Neural crest cell (in vitro differentiated cells): ENCODE results near the gene TSPEAR. TPM values are rescaled to one million over a fixed set of nuclear protein-coding genes. Genes with fewer than 3 reads are reported as not detected.
A peak's percentile ranks its signal among the peaks of the same experiment; 100 is the strongest.

Experiments used
- DNase-seq: peaks from one replicate; pipeline ENCODE4 v3.0.0; 2021; ENCODE audit warnings: low read depth, mixed read lengths, low spot score
- H3K27ac Mint-ChIP-seq: one replicate; pipeline ENCODE4 v1.8.0; 2021; ENCODE audit warnings: mild to moderate bottlenecking, mixed read lengths; ENCODE audit not compliant: unreplicated experiment
- H3K27me3 Mint-ChIP-seq: 2 replicates; pipeline ENCODE4 v1.8.0; 2021; ENCODE audit warnings: low read depth, mild to moderate bottlenecking, mixed read lengths
- H3K36me3 Mint-ChIP-seq: 2 replicates; pipeline ENCODE4 v1.8.0; 2021; ENCODE audit warnings: low read depth, mild to moderate bottlenecking, mixed read lengths
- H3K4me1 Mint-ChIP-seq: 2 replicates; pipeline ENCODE4 v1.8.0; 2021; ENCODE audit warnings: mixed read lengths
- H3K4me3 Mint-ChIP-seq: one replicate; pipeline ENCODE4 v1.8.0; 2021; ENCODE audit warnings: mild to moderate bottlenecking, mixed read lengths
- H3K9me3 Mint-ChIP-seq: 2 replicates; pipeline ENCODE4 v1.8.0; 2021; ENCODE audit warnings: mixed read lengths
- total RNA-seq: library from RNA; stranded (reverse); gene quantifications from 2 replicates; pipeline ENCODE4 v1.2.1, GENCODE V29; 2021
- TF ChIP-seq, protein P1 (sequence below): fragments of 200-600 bp; sonication (generic); conservative IDR thresholded peaks from 2 replicates; pipeline ENCODE4 v1.5.0; 2021; ENCODE audit warnings: antibody characterized with exemption, mild to moderate bottlenecking

The TSPEAR gene
- total RNA-seq, 1 donor from 2014 or later = not detected

DNA sequence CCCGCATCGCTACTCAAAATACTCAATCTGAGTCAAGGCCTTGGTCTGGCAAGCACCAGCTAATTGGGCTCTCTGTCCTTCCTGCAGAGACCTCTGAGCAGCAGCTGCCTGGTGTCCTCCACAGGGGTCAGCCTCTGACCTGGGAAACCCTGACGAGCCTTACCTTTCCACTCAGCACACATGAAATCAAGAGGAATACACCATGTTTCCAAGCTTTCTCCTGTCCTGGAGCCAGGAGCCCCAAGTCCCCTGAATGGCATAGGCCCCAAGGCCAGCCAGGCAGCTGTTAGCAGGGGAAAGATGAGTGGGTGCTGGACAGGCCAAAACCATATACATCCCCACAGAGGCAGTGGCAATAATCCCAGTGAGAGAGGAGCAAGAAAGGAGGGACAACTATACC is 27.2 kb upstream of the TSPEAR start:
- no peak for DNase-seq
- Mint-ChIP-seq H3K9me3 (no peaks in the 10 kb centered on the region), H3K27ac (no peak overlapping the region), H3K36me3 (no peaks in the 10 kb centered on the region), H3K4me1 (peaks cover 9% of the 10 kb centered on the region), H3K27me3 (peaks cover 19% of the 10 kb centered on the region), H3K4me3 (no peak overlapping the region)
- TF ChIP-seq, protein P1, sequence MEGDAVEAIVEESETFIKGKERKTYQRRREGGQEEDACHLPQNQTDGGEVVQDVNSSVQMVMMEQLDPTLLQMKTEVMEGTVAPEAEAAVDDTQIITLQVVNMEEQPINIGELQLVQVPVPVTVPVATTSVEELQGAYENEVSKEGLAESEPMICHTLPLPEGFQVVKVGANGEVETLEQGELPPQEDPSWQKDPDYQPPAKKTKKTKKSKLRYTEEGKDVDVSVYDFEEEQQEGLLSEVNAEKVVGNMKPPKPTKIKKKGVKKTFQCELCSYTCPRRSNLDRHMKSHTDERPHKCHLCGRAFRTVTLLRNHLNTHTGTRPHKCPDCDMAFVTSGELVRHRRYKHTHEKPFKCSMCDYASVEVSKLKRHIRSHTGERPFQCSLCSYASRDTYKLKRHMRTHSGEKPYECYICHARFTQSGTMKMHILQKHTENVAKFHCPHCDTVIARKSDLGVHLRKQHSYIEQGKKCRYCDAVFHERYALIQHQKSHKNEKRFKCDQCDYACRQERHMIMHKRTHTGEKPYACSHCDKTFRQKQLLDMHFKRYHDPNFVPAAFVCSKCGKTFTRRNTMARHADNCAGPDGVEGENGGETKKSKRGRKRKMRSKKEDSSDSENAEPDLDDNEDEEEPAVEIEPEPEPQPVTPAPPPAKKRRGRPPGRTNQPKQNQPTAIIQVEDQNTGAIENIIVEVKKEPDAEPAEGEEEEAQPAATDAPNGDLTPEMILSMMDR = no peak

DNA sequence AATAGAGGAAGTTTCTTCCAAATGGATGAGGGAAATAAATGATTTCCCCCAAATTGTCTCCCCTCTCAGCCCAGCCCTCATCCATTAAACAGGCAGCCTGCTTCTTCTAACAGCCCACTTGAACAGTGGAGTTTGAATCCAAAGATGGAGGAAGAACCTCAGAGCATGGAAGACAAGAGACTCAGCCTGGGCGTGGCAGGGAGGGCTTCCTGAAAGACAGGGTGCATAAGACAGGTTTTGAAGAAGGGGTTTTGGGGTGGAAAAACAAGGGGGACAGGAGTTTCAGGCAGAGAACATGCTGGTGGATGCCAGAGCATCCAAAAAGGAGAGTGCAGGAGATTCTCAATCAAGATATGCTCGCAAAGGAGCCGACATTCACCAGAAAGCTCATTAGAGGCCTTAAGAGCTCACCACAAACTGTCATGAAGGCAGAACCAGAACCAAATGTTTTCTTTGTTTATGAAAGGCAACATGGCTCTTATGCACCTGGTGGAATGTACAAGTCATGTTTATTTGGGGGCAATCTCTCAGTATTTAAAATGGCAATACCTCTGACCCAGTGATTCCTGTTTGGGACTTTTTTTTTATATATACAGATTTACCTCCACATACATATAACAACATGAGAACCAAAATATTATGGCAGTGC is 26.5 kb upstream of the TSPEAR start:
- no peaks in the 10 kb centered on the region for H3K9me3 Mint-ChIP-seq
- no peak for DNase-seq
- no peak overlapping the region for H3K27ac Mint-ChIP-seq
- H3K36me3 Mint-ChIP-seq = no peaks in the 10 kb centered on the region
- H3K4me3 Mint-ChIP-seq = no peak overlapping the region
- peaks cover 9% of the 10 kb centered on the region for H3K4me1 Mint-ChIP-seq
- TF ChIP-seq, protein P1 = no peak
- peaks cover 19% of the 10 kb centered on the region for H3K27me3 Mint-ChIP-seq

DNA sequence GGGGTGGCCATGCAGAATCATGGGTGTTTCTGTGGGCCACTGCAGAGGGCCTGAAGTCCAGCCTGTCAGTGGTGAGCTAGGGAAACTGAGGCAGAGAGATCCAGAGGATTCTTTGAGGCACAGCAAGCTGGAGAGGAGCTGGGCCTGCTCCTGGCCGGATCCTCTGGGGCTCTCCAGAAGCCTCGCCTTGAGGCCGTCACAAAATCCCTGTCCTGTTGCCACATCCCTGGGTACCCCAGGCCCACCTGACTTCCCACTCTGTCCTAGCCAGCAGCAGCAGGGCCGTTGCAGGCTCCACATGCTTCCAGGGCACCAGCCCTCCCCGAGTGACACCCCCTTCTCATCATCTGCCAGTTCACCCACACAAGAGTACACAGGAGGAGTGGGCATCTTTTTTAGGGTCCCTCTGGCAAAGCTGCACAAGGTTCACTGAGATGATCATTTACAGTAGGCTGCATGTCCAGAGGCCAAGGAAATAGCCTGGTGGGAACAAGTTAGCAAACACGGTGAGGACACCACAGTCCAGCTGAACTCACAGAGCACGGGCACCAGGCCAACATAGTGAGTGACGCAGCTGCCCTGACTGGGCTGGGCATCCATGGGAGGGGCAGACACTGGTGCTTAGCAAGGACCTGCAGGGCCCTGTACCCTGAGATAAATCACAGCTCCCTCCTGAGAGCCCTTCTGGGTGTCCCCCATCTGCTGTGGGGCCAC is 25.1 kb upstream of the TSPEAR start:
- Mint-ChIP-seq H3K4me1 (peaks cover 12% of the 10 kb centered on the region), H3K4me3 (no peak overlapping the region), H3K27ac (peak overlapping the region; percentile 85), H3K27me3 (peaks cover 19% of the 10 kb centered on the region), H3K9me3 (no peaks in the 10 kb centered on the region), H3K36me3 (no peaks in the 10 kb centered on the region)
- DNase-seq = no peak
- TF ChIP-seq, protein P1 = no peak

DNA sequence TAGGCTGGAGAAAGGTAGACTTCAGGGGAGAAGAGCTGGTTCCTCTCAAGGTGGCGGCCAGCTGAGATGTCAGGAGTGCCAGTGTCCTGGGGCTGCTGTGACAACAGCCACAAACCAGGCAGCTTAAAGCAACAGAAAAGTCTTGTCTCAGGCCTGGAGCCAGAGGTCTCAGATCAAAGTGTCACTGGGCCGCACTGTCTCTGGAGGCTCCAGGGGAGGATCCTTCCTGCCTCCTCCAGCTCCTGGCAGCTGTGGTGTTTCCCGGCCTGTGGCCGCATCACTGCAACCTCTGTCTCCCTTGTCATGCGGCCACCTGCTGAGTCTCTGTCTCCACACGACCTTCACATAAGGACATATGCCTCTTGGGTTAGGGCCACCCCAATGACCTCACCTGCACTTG is 24.4 kb upstream of the TSPEAR start:
- H3K4me3 Mint-ChIP-seq = no peak overlapping the region
- H3K27ac Mint-ChIP-seq = peak overlapping the region; percentile 62
- no peak for DNase-seq
- no peaks in the 10 kb centered on the region for H3K36me3 Mint-ChIP-seq
- TF ChIP-seq, protein P1 = no peak
- H3K4me1 Mint-ChIP-seq = peaks cover 15% of the 10 kb centered on the region
- peaks cover 16% of the 10 kb centered on the region for H3K27me3 Mint-ChIP-seq
- no peaks in the 10 kb centered on the region for H3K9me3 Mint-ChIP-seq

DNA sequence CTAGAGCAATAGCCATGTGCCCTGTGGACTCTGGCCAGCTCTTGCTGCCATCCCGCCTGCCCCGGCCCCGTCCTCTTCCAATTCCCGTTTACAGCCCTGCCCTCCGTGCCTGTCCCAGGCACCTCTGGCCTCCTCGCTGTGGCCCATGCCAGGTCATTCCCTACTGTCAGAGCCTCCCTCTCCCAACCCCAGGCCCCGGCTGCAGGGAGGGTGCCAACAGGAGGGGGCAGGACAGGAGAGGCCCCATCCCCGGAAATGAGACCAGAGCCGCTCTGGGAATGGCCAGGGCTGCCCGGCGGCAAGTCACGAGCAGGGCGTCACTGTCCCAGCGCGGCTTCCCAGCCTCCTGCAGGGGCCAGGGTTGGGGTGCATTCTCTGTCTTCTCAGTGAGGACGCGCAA is 23.5 kb upstream of the TSPEAR start:
- Mint-ChIP-seq H3K27me3 (peaks cover 10% of the 10 kb centered on the region), H3K9me3 (no peaks in the 10 kb centered on the region), H3K4me1 (peaks cover 10% of the 10 kb centered on the region), H3K4me3 (no peak overlapping the region), H3K27ac (peak overlapping the region; percentile 39), H3K36me3 (no peaks in the 10 kb centered on the region)
- DNase-seq = no peak
- TF ChIP-seq, protein P1 = no peak
